ENCODE measurements around the gene MSI2. TPM values are rescaled to one million over a fixed set of nuclear protein-coding genes. Genes with fewer than 3 reads are reported as not detected.

MSI2 gene
- total RNA-seq, 2 donors from 2014 or later, result 88.3 to 114 TPM

DNA sequence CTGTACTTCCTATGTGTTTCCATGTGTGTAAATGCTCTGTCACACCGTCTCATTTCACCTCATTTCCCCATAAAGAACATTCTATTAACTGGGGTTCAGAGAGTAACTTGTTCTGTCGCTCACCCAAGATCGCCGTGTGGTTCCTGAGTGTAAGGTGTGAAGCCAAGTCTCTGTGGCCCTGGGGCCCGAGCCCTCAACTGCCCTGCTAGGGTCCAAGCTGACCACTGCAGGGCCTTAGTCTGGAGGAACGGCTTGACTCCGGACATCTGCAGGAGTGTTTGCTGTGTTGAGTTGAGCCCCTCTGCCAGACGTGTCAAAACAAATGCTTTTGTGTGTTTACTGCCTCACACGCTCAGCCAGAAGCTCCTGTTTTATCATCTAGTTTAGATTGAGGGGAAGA is 244.7 kb downstream of the MSI2 start:
- Histone ChIP-seq H3K27ac (ENCODE audit: low read depth, low read length) (no peak overlapping the region), H3K9me3 (ENCODE audit: control insufficient read depth, low read length) (no peaks in the 10 kb centered on the region), H3K27me3 (ENCODE audit: control insufficient read depth, insufficient read depth, low read length, poor library complexity, severe bottlenecking) (no peaks in the 10 kb centered on the region), H3K4me1 (ENCODE audit: control insufficient read depth, insufficient read depth, low read length) (peaks cover 24% of the 10 kb centered on the region), H3K9ac (ENCODE audit: extremely low read depth, low read length, poor library complexity, severe bottlenecking) (no peak overlapping the region), H3K36me3 (ENCODE audit: control insufficient read depth, insufficient read depth, low read length) (no peaks in the 10 kb centered on the region), H3K4me3 (ENCODE audit: low read length) (no peak overlapping the region)
- Mint-ChIP-seq H3K27ac (peak overlapping the region; percentile 54), H3K9me3 (no peaks in the 10 kb centered on the region), H3K4me3 (no peak overlapping the region), H3K4me1 (peaks cover 26% of the 10 kb centered on the region), H3K27me3 (ENCODE audit: insufficient read depth) (no peaks in the 10 kb centered on the region), H3K36me3 (ENCODE audit: low read depth) (peaks cover 2% of the 10 kb centered on the region)
- TF ChIP-seq, protein P1, sequence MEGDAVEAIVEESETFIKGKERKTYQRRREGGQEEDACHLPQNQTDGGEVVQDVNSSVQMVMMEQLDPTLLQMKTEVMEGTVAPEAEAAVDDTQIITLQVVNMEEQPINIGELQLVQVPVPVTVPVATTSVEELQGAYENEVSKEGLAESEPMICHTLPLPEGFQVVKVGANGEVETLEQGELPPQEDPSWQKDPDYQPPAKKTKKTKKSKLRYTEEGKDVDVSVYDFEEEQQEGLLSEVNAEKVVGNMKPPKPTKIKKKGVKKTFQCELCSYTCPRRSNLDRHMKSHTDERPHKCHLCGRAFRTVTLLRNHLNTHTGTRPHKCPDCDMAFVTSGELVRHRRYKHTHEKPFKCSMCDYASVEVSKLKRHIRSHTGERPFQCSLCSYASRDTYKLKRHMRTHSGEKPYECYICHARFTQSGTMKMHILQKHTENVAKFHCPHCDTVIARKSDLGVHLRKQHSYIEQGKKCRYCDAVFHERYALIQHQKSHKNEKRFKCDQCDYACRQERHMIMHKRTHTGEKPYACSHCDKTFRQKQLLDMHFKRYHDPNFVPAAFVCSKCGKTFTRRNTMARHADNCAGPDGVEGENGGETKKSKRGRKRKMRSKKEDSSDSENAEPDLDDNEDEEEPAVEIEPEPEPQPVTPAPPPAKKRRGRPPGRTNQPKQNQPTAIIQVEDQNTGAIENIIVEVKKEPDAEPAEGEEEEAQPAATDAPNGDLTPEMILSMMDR (conservative IDR thresholded peaks at IDR 0.05), result no peak
- WGBS, 2 experiments (ENCODE audit: insufficient coverage in 1 of 2, insufficient read length in 1 of 2), result 84 to 86% methylated on average over 5 to 9 of the region's 9 CpGs
- DNase-seq, result no peak

DNA sequence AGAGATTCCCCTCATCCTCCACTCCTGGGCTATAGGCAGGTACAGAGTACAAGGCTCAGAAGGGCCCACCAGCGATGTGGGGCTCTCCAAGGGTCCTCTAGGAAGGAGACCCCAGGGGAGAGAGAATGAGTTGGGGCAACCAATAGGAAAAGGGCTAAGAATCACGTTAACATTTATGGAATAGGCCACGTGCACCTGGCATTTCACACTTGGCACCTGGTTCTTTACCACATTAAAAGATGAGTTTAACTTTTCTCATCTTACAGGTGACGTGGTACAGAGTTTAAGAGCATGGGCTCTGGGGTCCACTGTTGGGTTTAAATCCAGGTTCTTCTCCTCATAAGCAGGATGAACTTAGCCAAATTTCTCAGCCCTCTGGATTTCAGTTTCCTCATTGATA is 245.7 kb downstream of the MSI2 start:
- no peak overlapping the region for H3K4me3 Mint-ChIP-seq

DNA sequence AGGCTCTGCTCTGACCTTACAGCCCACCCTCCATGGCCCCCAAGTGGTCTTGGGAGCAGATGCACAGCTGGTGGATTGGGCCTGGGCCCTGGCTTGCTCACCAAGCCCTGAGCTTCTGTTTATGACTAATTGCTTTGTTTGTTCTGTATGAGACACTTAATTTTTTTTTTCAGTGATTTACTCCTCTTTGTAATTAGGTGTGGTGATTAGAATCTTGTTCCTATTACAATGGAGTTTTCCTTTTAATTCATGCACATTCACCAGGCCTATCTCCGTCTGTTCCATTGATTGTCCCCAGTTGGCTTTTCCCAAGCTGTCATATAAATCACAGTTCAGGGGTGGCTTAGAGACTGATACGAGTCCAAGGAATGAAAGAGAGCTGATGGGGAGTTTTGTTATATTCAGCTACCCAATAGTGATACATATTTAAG is 246.5 kb downstream of the MSI2 start:
- Histone ChIP-seq H3K9me3 (ENCODE audit: control insufficient read depth, low read length) (no peaks in the 10 kb centered on the region), H3K27me3 (ENCODE audit: control insufficient read depth, insufficient read depth, low read length, poor library complexity, severe bottlenecking) (no peaks in the 10 kb centered on the region), H3K36me3 (ENCODE audit: control insufficient read depth, insufficient read depth, low read length) (no peaks in the 10 kb centered on the region), H3K4me3 (ENCODE audit: low read length) (no peak overlapping the region), H3K4me1 (ENCODE audit: control insufficient read depth, insufficient read depth, low read length) (peaks cover 33% of the 10 kb centered on the region), H3K9ac (ENCODE audit: extremely low read depth, low read length, poor library complexity, severe bottlenecking) (no peak overlapping the region), H3K27ac (ENCODE audit: low read depth, low read length) (peak overlapping the region; percentile 0)
- Mint-ChIP-seq H3K27me3 (ENCODE audit: insufficient read depth) (no peaks in the 10 kb centered on the region), H3K36me3 (ENCODE audit: low read depth) (peaks cover 2% of the 10 kb centered on the region), H3K9me3 (no peaks in the 10 kb centered on the region), H3K27ac (no peak overlapping the region), H3K4me3 (no peak overlapping the region), H3K4me1 (peaks cover 30% of the 10 kb centered on the region)
- TF ChIP-seq, protein P1 (conservative IDR thresholded peaks at IDR 0.05), result no peak
- DNase-seq, result no peak
- WGBS, 2 experiments (ENCODE audit: insufficient coverage in 1 of 2, insufficient read length in 1 of 2), result 67% methylated on average over 1 of the region's 2 CpGs; no CpG with 5 or more reads in 1 of the 2 experiments

More for the DNA sequence above, 245.7 kb downstream of the MSI2 start:
- Histone ChIP-seq H3K27ac (ENCODE audit: low read depth, low read length) (no peak overlapping the region), H3K9ac (ENCODE audit: extremely low read depth, low read length, poor library complexity, severe bottlenecking) (no peak overlapping the region), H3K4me1 (ENCODE audit: control insufficient read depth, insufficient read depth, low read length) (peaks cover 33% of the 10 kb centered on the region), H3K36me3 (ENCODE audit: control insufficient read depth, insufficient read depth, low read length) (no peaks in the 10 kb centered on the region), H3K27me3 (ENCODE audit: control insufficient read depth, insufficient read depth, low read length, poor library complexity, severe bottlenecking) (no peaks in the 10 kb centered on the region), H3K9me3 (ENCODE audit: control insufficient read depth, low read length) (no peaks in the 10 kb centered on the region), H3K4me3 (ENCODE audit: low read length) (no peak overlapping the region)
- TF ChIP-seq, protein P1 (conservative IDR thresholded peaks at IDR 0.05), result no peak
- WGBS, 2 experiments (ENCODE audit: insufficient coverage in 1 of 2, insufficient read length in 1 of 2), result 95 to 100% methylated on average over 3 to 4 of the region's 4 CpGs
- Mint-ChIP-seq H3K27ac (no peak overlapping the region), H3K36me3 (ENCODE audit: low read depth) (peaks cover 2% of the 10 kb centered on the region), H3K4me1 (peaks cover 26% of the 10 kb centered on the region), H3K27me3 (ENCODE audit: insufficient read depth) (no peaks in the 10 kb centered on the region), H3K9me3 (no peaks in the 10 kb centered on the region)
- DNase-seq, result no peak

Measured in endodermal cell (in vitro differentiated cells).